GM03348 (cell line): ENCODE results near the gene FOXK2.
"Not testable (repeated sequence)": the region's sequence is repeated elsewhere in the genome, so short reads cannot be mapped to it uniquely, and the experiment has no call there.

Experiments used
- DNase-seq: peaks from one replicate; pipeline ENCODE4 v3.0.0; 2012; ENCODE audit warnings: low spot score

Gene FOXK2

DNA sequence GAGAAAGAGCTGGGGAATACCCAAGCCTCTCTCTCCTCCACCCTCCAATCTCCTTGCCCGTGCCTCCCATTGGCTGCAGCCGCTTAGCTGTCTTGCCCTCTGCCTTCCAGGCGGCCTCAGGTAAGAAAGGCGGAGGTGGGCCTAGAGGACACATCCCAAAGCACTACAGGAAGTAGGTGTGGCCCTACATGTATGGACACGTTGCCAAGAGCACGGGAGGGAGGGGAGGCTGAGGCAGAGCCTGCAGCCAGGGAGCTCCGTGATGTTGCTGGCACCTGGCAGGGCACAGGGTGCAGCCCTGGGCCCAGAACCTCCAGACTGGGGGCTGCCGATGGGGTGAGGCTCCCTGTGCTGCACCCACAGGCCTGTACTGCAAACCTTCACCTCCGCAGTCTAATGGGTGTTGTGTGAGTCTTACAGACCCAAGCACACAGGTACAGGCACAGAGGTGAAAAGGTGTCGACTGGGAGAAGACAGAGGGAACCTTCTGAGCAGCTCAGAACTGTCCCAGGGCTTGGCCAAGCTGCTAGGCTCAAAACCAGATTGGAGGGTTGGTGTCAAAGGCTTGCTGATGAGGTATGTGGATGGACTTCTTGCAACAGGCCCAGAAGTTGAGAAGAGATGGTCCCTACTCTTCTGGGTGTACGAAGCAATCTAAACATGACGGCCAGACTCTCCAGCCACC lies 23.5 kb upstream of the FOXK2 start:
- DNase-seq, result no peak

DNA sequence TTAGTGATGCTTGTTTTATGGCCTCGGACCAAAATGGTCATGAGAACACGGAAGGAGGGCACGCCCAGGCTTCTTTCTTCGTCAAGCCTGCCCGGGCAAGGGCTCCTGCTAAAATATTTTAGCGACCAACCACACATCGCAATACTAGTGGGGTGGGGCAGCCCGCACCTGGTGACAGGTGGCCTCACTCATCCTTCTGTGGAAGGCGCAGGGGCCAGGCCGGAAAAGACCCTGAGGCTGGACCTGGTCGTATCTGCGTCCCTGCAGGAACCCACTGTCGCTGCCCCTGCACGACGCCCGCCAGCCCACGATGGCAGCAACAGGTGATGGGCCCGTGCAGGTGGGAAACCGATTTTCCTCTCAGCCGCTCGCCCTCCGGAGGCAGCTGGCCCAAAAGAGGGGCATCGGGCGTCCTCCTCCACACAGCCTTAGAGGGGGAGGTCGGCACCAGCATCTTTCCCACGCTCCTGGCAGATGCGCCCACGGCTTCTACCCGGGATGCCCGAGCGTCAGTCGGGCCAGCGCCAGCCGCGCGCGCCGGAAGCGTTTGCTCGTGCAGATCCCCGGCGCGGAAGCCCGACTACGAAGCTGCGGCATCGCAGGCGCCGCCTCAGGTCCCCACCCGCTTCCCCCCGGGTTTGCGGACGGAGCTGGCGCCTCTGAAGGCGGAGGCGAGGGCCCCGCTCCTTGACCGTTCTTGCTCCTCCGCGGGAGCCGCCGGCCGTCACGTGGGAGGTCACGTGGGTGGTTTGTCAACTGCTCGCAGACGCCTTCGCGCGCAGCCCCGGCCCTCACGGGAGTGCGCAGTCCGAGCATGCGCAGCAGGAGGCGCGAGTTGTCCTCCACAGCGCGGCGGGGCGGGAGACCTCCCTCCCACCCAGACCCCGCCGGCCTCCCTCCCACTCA lies 22.8 kb upstream of the FOXK2 start:
- DNase-seq, result peak; percentile 96

DNA sequence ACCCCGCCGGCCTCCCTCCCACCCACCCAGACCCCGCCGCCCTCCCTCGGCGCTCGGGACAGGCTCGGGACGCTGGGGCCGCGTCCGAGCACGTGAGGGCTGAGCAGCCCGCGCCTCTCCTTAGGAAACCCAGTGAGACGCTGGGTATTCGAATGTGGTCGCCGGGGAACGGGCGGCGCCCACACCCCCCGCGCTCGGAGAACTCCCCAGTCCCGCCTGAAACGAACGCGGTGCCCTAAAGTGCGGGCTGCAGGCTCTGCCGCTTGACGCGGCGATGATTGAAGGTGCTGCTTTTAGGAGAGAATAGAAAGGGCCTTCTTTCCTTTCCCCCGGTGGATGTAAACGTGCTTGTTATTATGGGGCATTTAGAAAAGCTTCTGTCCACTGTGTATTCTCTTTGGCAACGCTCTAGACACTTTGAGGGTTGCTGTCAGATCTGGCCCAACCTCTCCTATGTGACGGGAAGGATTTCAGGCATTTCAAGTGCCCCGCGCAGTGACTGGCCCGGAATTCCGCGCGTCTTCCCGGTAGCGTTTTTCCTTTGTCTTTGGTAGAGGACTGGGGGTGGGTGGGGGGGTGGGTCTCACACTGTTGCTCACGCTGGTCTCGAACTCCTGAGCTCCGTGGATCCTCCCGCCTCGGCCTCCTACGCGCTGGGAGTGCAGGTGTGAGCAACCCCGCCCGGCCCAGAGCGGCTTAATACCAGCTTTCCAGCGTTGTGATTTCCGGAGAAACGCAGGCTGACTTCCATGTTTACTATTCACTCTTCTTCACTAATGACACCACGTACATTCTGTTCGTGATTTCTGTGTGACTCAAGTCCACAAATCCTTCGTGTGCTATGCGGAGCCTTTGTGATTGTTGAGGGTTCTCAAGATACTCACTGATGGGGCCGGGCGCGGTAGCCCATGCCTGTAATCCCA lies 21.8 kb upstream of the FOXK2 start:
- DNase-seq, result peak; percentile 65

DNA sequence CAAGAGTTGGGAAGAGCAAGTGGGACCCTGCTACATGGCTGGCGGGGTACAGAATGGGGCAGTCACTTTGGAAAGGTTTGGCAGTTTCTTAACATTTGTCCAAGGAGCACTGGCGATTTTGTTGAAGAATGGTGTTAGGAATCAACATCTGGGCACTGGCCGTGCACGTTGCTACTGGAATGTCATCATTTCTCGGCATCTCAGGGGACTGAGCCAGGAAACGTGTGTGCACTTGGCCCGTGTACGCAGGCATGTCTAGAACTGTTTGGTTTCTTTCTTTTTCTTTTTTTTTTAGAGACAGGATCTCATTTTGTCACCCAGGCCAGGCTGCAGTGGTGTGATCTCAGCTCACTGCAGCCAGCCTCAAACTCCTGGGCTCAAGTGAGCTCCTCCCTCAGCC lies 17.3 kb upstream of the FOXK2 start:
- peak; percentile 62 for DNase-seq

DNA sequence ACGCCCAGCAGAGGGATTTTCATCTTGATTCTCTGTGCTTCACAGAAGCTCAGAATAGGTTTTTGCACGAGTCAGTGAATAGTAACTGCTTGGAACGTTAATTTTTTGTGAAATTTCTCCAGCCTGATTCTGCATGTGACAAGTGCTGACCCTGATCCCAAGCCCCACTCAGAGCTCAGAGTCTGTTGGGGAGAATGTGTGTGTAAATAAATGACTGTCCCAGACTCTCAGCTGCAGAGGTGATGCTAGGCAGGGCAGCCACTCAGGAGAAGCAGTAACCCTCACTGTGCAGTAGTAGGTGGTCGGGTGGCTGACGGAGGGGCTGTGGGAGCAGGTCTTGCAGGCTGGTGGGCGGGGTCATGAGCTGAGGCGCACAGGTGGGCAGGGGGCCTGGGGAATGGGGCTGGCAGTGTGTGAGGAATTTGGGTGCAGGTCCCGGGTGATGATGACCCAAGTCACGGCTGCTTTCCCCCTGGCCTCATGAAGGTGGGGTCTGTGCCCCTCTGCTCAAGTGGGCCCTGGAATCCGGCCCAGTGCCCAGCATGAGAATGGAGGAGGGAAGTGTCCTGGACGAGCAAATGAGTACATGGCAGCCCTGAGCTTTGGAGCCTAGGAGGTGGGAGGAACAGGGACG lies 16.3 kb upstream of the FOXK2 start:
- DNase-seq, result no peak

DNA sequence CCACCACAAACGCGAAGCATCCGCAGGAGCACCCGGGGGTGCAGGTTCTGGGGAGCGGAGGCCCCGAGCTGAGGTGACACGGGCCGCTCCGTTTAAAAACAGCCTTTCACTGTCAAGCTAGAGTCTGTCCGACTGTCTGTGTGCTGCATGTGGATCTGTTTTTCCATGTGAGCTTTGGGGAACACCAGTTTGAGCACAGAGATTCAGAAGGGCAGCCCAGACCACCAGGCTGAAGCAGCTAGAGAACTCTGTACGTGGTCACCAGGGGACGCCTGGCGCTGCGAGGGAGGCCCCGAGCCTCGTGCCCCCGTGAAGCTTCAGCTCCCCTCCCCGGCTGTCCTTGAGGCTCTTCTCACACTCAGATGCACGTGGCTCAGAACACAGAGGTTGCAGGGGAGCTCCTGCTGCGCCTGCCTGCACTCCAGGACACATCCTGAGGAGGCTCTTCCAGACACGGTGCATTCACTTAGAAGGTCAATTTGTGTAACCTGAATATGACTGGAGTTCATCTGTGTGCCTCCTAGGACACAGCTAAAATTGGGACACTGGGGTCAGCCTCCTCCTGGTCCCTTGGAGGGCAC lies 15.7 kb upstream of the FOXK2 start:
- no peak for DNase-seq

DNA sequence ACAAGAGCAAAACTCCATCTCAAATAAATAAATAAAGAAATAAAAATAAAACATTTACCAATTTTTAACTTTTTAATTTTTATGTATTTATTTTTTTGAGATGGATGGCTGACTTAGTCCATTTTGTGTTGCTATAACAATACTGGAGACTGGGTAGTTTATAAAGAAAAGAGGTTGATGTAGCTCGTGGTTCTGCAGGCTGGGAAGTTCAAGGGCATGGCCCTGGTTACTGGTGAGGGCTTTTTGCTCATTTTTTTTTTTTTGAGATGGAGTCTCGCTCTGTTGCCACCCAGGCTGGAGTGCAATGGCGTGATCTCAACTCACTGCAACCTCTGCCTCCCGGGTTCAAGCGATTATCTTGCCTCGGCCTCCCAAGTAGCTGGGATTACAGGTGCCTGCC lies 14.2 kb upstream of the FOXK2 start:
- DNase-seq, result no peak

DNA sequence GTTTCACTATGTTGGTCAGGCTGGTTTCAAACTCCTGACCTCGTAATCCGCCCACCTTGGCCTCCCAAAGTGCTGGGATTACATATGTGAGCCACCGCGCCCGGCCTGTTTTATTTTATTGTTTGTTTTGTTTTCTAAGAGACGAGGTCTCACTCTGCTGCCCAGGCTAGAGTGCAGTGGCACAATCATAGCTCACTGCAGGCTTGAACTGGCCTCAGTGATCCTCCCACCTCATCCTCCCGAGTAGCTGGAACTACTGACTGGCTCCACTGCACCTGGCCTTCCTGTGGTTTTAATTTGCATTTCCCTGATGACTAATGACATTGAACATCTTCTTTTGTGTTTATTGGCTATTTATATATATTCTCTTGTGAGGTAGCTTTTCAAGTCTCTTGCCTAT lies 13.1 kb upstream of the FOXK2 start:
- DNase-seq, result not testable (repeated sequence)

DNA sequence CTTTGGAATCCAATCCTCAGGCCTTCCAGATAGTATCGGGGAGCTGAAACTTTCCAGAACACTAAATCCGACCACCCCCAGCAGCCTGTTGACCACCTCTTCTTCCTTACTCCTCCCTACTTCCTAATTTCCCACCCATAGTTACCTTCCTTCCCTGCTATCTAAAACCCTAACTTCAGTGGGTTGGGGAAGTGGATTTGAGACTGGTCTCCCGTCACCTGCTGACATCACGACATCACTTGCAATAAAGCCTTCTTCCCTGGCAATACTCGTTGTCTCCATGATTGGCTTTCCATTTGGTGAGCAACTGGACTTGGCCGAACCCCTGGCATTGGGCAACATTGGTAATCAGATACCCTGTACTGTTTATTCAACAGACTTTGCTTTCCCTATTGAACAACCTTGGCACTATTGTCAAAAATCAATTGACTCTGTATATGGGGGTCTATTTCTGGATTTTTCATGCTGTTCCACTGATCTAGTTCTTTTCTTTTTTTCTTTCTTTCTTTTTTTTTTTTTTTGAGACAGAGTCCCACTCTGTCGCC lies 11.8 kb upstream of the FOXK2 start:
- no peak for DNase-seq

DNA sequence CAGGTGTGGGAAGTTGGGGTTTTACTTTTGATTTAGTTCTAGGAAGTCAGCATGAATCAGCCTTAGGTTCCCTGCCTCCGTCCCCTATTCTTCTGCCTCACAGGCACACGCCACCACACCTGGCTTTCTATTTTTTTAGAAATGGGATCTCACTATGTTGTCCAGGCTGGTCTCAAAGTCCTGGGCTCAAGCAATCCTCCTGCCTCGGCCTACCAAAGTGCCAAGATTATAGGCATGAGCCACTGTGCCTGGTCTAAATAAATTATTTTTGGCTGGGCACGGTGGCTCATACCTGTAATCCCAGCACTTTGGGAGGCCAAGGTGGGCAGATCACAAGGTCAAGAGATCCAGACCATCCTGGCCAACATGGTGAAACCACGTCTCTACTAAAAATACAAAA lies 7.9 kb upstream of the FOXK2 start:
- not testable (repeated sequence) for DNase-seq

DNA sequence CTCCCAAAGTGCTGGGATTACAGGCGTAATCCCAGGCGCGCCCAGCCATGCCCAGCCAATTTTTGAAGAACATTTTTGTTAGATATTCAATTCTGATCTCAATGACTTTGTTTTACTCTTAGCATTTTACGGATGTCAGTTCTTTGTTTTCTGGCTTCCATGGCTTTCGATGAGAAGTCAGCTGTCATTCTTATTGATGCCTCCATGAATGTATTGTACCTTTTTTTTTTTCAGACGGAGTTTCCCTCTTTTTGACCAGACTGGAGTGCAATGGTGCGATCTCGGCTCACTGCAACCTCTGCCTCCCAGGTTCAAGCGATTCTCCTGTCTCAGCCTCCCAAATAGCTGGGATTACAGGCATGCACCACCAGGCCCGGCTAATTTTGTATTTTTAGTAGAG lies 5.7 kb upstream of the FOXK2 start:
- not testable (repeated sequence) for DNase-seq

DNA sequence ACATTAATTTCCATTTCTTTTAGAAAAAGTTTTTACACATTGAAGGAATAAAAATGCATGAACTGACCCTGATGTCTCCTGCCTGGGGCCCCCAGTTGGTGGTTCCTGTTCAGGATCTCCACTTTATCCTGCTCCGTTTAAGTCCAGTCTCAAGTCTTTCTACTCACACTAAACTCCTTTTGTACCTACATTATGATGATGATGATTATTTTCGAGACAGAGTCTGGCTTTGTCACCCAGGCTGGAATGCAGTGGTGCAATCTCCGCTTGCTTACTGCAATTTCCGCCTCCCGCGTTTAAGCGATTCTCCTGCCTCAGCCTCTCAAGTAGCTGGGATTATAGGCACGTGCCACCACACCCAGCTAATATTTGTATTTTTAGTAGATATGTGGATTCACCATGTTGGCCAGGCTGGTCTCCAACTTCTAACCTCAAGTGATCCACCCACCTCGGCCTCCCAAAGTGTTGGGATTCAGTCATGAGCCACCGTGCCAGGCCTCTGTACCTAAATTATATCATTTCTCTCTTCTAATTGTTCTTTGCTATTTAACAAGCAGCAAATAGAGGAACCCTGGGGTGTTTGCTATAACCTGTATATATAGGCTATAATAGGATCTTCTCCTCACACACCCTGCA lies 2.2 kb upstream of the FOXK2 start:
- DNase-seq, result no peak

DNA sequence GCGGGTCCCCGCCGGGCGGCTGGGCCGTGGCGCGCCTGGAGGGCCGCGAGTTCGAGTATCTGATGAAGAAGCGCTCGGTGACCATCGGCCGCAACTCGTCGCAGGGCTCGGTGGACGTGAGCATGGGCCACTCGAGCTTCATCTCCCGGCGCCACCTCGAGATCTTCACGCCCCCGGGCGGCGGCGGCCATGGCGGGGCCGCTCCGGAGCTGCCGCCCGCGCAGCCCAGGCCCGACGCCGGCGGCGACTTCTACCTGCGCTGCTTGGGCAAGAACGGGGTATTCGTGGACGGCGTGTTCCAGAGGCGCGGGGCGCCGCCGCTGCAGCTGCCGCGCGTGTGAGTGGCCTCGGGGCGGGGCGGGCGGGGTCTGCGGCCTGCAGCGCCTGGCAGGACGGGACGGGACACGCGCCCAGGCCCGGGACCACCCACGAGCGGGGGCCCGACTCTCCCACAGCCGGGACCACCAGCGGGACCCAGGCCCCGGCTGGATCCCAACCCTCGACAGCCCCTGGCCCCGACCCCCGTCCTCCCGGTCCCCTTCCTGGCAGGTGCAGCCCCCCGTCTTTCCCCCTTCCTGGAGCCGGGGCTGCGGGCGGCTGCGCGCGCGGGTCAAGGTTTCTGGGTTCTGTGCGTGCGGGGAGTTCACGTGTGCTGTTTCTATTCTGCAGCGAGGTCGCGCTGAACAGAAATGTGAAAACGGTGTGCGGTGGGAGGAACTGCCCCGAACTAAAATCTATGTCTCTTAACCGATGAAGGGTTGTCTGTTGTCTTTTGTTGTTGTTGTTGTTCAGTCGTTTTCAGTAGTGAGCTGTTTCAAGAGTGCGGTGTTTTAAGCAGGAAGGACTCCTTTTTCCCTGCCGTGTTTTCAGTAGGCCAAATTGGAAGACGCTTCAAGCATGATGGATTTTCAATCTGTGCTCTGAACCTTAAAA lies 705 bp downstream of the FOXK2 start:
- peak; percentile 58 for DNase-seq

DNA sequence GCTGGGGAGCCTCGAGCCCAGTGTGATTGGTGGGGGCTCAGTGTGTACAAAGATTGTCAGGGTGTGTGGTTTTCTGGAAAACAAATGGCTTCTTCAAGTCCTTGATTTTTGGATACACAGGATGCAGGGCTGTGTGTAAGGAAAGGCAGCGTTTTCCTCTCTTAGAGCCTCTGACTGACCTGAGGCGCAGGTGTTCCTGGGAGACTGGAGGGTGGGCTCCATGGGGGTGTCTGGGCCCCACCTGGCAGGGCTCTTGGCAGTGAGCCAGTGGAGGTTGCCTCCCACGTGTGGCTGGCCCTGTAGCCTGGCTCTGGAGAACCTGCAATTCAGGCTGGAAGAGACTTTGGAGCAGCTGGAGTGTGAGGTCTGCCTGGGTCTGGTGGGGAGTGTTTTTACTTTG lies 5.0 kb downstream of the FOXK2 start:
- no peak for DNase-seq

DNA sequence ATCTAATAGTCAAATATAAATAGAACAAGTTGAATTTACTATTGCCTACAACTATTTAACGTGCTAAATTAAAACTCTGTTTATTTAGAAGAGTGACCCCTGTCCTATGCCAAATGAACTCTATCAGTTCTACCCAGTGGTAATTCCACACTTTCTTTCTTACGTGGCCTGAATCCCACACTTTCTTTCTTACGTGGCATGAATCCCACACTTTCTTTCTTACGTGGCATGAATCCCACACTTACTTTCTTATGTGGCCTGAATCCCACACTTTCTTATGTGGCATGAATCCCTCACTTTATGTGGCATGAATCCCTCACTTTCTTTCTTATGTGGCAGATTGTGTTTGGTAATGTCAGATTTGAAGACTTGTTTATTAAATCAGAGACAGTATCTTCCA lies 6.2 kb downstream of the FOXK2 start:
- DNase-seq, result no peak

DNA sequence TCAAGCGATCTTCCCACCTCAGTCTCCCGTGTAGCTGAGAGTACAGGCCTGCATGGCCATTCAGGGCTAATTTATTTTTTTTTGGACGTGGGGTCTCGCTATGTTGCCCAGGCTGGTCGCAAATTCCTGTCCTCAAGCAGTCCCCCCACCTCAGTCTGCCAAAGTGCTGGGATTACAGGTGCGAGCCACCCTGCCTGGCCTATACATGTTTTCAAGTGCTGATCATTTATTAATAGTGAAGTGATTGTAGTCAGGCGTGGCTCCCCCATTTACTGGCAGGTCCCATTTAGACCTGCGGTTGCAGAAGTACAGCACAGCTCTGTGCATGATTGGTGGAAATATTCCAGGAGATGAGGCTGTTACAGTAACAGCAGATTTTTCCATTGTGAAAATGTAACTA lies 8.4 kb downstream of the FOXK2 start:
- peak; percentile 49 for DNase-seq

DNA sequence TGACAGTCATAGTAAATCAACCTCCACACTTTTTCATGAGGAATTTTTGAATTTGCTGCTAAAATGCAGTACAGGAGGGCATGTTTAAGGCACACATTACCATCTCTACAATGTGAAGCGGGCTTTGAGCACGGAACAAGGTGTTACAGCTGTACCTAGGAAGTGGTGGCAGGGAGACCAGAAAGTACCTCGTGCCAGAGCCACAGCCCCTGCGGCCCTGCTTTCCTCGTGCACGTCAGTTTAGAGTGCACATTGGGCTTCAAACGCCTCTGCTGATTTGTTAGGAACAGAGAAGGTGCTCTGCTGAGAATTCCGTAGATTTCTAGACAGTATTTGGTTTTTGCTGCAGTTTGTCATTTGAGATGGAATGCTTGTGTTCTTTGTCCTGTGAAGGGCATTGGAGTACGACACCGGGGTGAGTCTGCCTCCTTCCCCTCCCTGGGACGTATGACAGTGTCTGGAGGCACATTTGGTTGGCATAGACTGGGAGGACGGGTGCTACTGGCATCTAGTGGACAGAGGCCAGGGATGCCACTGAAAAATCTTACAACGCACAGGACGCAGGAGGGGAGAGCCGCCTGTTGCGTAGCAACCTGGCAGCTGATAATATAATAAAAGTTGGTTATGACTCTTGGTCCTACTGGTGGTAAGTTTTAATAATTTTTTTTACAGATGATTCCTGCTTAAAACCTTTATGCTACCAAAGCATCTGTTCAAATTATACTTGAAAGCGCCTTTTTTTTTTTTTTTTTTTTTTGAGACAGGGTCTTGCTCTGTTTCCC lies 9.1 kb downstream of the FOXK2 start:
- peak; percentile 37 for DNase-seq

DNA sequence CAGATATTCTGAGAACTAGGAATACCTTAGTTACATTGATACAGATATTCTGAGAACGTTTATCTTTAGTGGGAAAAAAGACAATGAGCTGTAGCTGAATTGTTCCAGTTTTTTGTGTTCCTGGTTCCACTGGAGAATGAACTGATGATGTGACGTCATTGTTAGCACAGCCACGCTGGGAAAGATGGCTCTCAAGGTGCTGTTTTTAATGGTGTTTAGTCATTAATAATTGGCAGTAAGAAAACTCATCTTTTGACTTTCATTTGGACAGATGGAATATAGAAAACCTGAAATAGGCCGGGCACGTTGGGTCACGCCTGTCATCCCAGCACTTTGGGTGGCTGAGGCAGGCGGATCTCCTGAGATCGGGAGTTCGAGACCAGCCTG lies 10.4 kb downstream of the FOXK2 start:
- no peak for DNase-seq

DNA sequence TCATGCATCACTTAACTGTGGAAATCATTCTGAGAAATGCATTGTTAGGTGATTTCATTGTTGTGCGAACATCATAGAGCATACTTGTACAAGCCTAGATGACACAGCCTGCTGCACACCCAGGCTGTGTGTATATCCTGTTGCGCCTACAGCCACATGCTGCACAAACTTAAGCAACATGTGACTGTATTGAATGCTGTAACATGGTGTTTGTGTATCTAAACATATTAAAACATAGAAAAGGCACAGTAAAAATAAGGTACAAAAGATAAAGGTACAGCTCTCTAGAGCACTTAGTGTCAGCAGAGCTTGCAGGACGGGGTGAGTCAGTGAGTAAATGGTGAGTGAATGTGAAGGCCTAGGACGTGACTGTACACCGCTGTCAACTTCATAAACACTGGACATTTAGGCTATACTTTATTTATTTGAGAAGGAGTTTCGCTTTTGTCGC lies 11.9 kb downstream of the FOXK2 start:
- no peak for DNase-seq
